Head of caudate nucleus (tissue), 42 donors: ENCODE measurements around the gene ACAN.

Experiments
- DNase-seq, 42 donors: peaks; one replicate each; pipeline versions ENCODE4 v3.0.0 to v3.0.0-alpha.2; 2020 to 2021; ENCODE audit warnings: mixed read lengths in 7 of 42
- intact Hi-C: fragments of 100-400 bp; cut with DNase I; formaldehyde crosslinking; loops from one replicate; pipeline ENCODE4 v1.15.0; 2022

ACAN gene

DNA sequence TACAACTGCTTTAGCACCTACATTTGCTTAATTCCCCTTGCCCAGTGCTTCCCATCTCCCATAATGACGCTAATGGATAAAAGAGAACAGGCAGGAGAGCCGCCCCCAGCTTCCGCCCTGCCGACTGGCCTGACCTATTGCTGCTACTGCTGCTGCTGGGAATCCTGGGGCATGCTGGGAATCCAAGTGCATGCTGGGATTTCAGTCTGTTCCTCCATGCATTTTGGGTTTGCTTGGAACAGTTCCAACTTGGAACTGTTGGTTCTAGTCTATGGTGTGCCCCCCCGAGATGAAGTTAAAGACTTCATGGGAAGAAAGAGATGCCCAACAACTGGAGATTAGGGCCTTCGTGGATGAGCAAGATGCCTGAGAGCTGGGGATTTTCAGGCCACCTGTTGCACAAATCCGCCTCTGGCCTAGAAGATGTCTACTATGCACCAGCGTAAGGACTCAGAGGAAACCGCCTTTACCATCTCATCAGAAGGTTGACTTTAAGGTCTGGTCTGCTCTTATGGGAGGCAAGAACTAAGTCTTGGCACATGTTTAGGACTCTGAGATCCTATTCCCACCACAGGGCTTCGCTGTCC is 63.2 kb downstream of the ACAN start:
- no peak for DNase-seq

DNA sequence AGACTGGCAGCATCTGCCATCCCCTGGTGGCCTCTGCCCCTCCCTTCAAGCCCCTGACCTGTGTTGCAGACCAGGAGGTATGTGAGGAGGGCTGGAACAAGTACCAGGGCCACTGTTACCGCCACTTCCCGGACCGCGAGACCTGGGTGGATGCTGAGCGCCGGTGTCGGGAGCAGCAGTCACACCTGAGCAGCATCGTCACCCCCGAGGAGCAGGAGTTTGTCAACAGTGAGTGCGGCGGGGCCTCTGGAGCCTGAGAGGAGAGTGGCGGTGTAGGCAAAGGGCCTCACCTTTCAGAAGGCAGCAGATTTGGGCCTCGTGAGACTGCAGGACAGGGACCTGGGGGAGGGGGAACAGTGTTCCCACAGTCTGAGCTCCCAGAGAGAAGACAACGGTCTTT is 68.1 kb downstream of the ACAN start:
- intact Hi-C loops: no loop called here
- DNase-seq: no peak

More for the DNA sequence above, 63.2 kb downstream of the ACAN start:
- intact Hi-C loops: no loop called here

DNA sequence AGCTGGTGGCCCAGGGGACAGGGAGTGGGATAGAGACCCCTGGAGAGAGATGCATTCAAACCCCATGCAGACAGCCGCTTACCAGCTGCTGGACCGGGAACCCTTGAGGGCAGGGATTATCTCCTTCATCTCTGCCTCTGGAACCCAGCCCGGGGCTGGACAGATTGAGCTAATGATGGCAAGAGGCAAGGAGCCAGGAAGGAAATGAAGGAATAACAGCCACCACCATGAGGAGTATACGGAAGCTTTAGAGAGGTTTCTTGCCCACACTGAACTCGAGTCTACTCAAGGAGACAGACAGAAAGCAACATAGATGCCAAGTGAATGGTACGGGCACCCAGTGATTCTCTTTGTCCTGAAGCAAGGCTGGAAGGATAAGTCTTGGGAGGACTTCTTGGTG is 68.9 kb downstream of the ACAN start:
- DNase-seq: no peak
- intact Hi-C loops: no loop called here

DNA sequence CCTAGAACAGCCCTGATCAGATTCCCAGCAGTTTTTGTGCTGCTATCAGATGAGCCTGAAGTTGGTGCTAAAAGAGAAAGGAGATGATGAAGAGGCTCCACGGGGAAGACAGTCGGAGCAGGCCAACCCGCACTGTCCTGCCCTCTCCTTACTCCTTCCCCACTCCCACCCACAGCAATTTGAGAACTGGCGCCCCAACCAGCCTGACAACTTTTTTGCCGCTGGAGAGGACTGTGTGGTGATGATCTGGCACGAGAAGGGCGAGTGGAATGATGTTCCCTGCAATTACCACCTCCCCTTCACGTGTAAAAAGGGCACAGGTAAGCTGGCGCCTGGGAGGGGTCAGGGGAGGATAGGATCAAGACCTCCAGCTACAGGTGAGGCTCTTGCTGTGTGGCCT is 69.5 kb downstream of the ACAN start:
- intact Hi-C loops: no loop called here
- DNase-seq: no peak

DNA sequence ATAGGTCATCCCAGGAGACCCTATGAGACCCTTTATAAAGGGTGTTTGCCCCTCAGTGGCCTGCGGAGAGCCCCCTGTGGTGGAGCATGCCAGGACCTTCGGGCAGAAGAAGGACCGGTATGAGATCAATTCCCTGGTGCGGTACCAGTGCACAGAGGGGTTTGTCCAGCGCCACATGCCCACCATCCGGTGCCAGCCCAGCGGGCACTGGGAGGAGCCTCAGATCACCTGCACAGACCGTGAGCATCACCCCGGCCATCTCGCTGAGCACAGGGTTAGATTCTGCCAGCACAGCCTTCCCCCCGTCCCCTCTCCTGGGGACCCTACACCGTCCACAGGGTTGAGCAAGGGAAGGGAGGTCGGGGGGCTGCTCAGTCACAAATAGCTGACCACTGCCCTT is 70.5 kb downstream of the ACAN start:
- intact Hi-C loops: no loop called here
- no peak for DNase-seq

DNA sequence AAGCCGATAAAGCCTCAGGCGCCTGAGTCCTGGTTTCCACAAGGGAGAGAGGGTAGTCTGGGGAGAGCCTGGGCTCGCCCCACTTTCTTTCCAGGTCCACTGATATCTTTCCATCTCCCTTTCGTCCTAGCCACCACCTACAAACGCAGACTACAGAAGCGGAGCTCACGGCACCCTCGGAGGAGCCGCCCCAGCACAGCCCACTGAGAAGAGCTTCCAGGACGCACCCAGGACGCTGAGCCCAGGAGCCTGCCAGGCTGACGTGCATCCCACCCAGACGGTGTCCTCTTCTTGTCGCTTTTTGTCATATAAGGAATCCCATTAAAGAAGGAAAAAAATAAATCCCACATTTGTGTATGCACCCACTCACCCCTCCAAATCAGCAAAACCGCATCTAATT is 71.0 kb downstream of the ACAN start:
- intact Hi-C loops: no loop called here
- DNase-seq: no peak

DNA sequence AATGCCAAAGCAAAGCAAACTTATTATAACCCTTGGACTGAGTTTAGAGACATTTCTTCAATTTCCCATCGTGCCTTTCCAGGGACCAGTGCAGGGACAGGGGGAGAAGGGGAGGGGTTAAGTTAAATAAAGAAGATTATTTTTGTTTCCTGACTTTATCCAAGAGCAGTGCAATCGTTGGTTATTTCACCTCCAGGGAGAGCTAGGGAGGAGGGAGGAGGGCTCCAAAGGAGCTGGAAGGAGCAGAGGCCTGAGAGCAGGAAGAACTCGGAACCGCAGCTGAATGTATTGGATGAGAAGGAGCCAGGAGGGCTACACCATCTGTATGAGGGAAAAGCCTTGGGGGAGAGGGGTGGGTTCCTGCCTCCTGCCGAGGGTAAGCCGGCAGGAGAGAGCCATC is 71.4 kb downstream of the ACAN start:
- no peak for DNase-seq
- intact Hi-C loops: no loop called here

GRCh38 chr15:88876573-88876972 is 73.3 kb downstream of the ACAN start:
- intact Hi-C loops: no loop called here
- DNase-seq: no peak

- no peak for DNase-seq
- intact Hi-C loops: no loop called here
Measured at GRCh38 chr15:88877415-88877814, 74.2 kb downstream of the ACAN start.

- no peak for DNase-seq
- intact Hi-C loops: no loop called here
Measured at GRCh38 chr15:88877906-88878305, 74.7 kb downstream of the ACAN start.

DNA sequence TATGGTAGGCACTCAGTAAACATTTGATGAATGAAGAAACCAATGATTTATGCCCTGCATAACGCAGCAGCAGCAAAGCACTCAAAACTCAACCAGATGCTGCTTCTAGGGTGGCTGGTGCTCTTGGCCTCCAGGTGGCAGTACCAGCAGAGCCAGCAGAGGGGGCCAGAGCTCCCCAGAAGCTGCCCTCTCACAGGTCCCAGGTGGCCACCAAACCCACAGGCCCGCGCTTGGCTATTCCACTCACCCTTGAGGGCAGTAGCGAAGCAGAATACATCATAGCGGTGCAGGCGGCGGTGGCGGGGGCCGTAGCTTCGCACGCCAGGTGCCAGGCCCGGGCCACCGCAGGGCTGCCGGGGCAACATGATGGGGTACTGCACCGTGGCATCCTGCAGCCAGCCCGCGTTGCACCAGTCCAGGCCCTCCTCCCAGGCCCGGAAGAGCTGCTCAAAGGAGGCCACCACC is 75.5 kb downstream of the ACAN start:
- peak in 26 of 42 donors; percentile 14 to 51 (median 26) for DNase-seq
- intact Hi-C loops: no loop called here

DNA sequence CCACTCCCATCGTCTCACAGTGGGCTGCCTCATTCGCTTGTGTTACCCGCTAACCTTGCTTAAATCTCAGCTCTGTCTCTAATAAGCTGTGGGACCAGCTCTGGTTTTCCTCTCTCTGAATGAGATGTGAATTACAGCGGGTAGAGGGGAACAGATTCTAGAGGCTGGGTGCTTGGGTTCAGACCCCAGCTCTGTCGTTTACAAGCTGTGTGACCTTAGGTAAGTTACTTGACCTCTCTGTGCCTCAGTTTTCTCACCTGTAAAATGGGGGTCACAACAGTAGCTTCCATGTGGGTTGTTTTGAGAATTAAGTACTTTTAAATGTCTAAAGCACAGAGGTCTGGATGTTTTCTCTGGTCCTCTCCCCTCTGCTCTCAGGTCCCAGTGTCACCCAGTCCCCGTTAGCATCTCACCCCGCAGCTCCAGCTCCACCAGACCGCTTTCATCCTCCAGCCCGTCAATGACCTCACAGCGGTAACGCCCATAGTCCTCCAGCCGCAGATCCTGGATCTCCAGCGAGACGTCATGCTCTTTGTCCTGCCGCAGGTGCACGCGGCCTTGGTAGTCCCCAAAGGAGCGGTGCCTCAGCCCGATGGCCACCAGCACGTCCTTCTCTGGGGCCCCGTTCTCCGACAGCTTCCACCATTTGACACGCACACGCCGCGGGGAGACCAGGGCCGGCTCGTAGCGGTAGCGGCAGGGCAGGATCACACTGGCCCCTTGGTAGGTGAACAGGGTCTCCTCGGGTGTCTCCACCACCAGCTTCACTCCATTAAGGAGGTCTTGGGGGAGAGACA is 77.9 kb downstream of the ACAN start:
- DNase-seq: no peak

DNA sequence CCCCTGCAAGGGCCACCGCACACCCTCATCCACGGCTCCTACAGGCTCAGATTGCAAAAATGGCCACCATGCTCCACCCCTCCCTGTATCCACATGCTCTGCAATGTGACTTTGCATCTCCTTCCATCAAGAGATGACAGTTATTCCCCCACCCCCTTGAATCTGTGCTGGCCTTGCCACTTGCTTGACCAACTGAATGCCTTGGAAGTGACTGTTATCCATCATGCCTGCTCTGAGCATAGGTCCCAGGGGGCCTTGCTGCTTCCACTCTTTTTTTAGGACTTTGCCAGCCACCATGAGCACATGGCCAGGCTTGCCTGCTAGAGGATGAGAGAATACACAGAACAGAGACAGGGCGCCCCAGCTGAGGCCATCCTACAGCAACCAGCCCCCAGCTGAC is 78.5 kb downstream of the ACAN start:
- intact Hi-C loops: no loop called here
- DNase-seq: no peak

More for the DNA sequence above, 77.9 kb downstream of the ACAN start:
- intact Hi-C loops: no loop called here

DNA sequence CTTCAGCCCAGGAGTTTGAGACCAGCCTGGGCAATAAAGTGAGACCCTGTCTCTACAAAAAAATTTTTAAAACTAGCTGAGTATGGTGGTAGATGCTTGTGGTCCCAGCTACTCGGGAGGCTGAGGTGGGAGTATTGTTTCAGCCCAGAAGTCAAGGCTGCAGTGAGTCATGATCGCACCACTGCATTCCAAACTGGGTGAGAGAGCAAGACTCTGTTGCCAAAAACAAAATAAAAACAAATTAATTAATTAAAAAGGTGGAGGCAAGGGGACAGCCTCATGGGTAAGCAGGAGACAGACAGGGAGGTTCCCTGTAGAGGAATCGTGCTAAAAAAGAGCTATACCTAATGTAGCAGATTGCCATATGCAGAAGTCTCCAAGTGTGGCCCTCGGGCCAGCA is 79.5 kb downstream of the ACAN start:
- intact Hi-C loops: no loop called here
- no peak for DNase-seq

GRCh38 chr15:88887068-88887580 is 83.9 kb downstream of the ACAN start:
- intact Hi-C loops: no loop called here
- peak in 10 of 42 donors; percentile 13 to 49 (median 36) for DNase-seq

DNA sequence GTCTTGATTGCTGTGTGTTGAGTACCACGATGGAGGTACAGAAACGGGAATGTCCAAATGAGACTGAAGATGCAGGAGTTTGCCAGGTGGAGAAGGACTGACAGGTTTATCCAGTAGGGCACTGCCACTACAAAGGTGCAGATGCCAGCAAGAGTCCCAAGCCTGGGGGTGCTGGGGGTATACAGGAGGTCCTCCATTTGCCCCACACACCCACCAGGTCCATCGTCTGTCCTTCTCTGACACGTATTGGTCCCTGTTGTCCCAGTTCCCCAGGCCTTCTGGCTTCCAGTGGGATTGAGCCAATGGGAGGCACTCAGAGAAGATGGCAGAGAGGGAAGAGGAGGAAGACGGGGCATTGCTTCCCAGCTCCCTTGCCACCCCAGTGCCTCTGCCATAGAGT is 85.5 kb downstream of the ACAN start:
- DNase-seq: no peak
- intact Hi-C loops: no loop called here

- peak in 4 of 42 donors; percentile 33 to 50 (median 42) for DNase-seq
- intact Hi-C loops: no loop called here
Measured at GRCh38 chr15:88890495-88890894, 87.3 kb downstream of the ACAN start.

DNA sequence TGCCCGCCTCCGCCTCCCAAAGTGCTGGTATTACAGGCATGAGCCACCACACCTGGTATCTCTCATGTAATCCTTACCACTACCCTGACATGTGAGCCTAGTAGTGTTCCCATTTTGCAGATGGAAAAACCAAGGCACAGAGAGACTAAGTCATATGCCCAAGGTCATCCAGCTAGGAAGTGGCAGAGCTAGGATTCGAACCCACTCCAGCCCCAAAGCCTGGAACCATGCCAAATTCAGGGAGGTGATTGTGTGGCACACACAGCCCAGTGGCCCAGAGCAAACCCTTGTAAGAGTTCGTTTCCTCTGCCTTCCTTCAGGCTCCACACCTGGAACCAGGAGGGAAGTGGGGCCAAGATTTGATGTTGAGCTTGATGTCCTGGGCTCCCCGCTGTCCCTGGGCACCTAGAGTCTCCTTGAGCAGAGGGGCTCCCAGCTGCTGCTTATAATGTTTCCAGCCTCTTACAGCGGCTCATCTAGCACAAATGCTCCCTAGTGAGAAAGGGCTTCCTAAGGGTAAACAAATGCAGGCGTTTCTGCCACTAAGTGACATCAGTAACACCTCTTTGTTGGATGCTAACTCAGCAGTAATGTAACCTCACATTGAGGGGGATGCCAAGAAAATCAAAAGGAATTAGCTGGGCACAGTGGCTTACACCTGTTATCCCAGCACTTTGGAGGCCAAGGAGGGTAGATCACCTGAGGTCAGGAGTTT is 88.5 kb downstream of the ACAN start:
- no peak for DNase-seq
- intact Hi-C loops: no loop called here

- intact Hi-C loops: no loop called here
- DNase-seq: peak in 34 of 42 donors; percentile 22 to 76 (median 55)
Measured at GRCh38 chr15:88894348-88894818, 91.1 kb downstream of the ACAN start.
